ENCODE data around the gene C1GALT1C1.

The C1GALT1C1 gene

DNA sequence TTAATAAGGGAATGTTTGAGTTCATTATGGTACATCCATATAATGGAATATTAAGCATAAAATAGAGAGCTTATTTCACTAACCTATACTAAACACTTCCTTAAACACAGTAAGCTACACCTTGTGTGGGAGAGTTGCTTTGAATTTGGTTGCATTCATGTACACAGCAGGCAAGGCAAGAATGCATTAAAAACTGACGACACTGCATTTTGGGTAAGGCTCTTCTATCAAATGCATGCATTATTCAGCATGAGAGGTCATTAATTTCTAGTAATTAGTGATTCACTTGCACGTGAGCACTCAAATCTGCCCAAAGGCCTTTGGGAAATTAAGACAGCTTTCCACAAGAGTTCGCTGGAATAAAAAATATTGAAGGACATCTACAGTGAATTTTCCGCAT, 8.8 kb upstream of the C1GALT1C1 start:
- Histone ChIP-seq H3K9ac (no peak overlapping the region), H3K27me3 (ENCODE audit: control insufficient read depth, insufficient read depth, low read length) (no peaks in the 10 kb centered on the region), H2AFZ (no peak overlapping the region), H3K4me1 (no peaks in the 10 kb centered on the region), H3K79me2 (no peaks in the 10 kb centered on the region), H3K9me3 (ENCODE audit: control insufficient read depth, low read length) (no peaks in the 10 kb centered on the region), H3K4me3 (ENCODE audit: low read depth, low read length) (no peak overlapping the region), H3K4me2 (ENCODE audit: low read length) (no peak overlapping the region), H3K36me3 (ENCODE audit: control insufficient read depth, insufficient read depth, low read length) (no peaks in the 10 kb centered on the region), H3K27ac (no peak overlapping the region)
- TF ChIP-seq, protein P1, sequence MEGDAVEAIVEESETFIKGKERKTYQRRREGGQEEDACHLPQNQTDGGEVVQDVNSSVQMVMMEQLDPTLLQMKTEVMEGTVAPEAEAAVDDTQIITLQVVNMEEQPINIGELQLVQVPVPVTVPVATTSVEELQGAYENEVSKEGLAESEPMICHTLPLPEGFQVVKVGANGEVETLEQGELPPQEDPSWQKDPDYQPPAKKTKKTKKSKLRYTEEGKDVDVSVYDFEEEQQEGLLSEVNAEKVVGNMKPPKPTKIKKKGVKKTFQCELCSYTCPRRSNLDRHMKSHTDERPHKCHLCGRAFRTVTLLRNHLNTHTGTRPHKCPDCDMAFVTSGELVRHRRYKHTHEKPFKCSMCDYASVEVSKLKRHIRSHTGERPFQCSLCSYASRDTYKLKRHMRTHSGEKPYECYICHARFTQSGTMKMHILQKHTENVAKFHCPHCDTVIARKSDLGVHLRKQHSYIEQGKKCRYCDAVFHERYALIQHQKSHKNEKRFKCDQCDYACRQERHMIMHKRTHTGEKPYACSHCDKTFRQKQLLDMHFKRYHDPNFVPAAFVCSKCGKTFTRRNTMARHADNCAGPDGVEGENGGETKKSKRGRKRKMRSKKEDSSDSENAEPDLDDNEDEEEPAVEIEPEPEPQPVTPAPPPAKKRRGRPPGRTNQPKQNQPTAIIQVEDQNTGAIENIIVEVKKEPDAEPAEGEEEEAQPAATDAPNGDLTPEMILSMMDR (IDR thresholded peaks at IDR 0.05): no peak

DNA sequence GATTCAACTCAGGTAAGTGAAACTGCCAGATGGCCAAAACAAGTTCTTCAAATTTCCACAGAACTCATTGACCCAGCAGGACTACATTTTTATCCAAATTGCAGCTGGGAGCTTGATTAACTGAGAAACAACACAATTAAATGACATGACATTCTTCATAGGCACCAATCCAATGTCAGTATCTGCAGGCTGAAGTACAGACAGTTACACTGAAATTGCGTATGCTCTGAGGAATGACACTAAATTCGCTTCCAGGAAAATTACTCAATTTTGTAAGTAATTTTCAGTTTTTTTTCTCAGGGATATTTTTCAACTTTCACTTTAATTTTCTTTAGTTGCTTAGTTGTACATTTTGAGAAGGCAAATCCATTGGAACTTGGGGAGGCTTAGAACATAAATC, 4.5 kb downstream of the C1GALT1C1 start:
- no peaks in the 10 kb centered on the region for H3K9me3 ChIP-seq (ENCODE audit: control insufficient read depth, low read length)
- H3K27me3 ChIP-seq (ENCODE audit: control insufficient read depth, insufficient read depth, low read length): no peaks in the 10 kb centered on the region
- no peak overlapping the region for H3K9ac ChIP-seq
- no peak overlapping the region for H3K4me2 ChIP-seq (ENCODE audit: low read length)
- H3K79me2 ChIP-seq: no peaks in the 10 kb centered on the region
- no peak overlapping the region for H3K4me3 ChIP-seq (ENCODE audit: low read depth, low read length)
- H2AFZ ChIP-seq: no peak overlapping the region
- H3K36me3 ChIP-seq (ENCODE audit: control insufficient read depth, insufficient read depth, low read length): no peaks in the 10 kb centered on the region
- no peak overlapping the region for H3K27ac ChIP-seq
- TF ChIP-seq, protein P1 (IDR thresholded peaks at IDR 0.05): no peak
- H3K4me1 ChIP-seq: peaks cover 4% of the 10 kb centered on the region

DNA sequence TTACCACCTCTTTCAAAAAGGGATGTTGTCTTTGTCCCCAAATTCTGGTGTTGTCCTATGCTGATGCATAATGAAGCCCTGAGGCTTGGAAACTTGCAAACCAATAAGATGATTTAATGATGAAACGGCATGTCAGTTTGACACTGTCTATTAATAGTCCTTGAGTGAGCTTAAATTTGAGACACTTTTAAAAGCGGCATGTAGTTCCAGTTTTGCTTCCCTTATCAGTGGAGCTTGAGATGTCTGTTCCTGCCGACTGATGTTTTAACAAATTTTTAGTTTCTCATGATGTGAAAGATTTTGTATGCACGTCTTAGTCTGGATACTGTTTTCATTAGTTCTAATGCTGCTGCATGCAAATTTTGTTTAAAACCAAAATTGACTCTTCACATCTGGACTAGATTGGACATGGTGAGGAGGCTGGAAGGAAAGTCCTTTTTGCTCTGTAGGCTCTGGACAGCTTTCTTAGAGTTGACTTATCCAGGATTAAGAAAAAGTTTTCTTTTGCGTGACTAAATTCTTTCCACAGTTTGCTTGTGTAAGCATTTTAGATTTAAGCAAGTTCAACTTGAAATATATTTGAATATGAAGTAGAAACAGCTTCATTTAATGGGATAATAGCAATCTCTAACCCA, 11.7 kb downstream of the C1GALT1C1 start:
- Histone ChIP-seq H3K79me2 (no peaks in the 10 kb centered on the region), H3K27me3 (ENCODE audit: control insufficient read depth, insufficient read depth, low read length) (no peaks in the 10 kb centered on the region), H3K9me3 (ENCODE audit: control insufficient read depth, low read length) (no peaks in the 10 kb centered on the region), H3K27ac (no peak overlapping the region), H3K9ac (no peak overlapping the region), H3K4me1 (no peaks in the 10 kb centered on the region), H3K4me2 (ENCODE audit: low read length) (no peak overlapping the region), H3K4me3 (ENCODE audit: low read depth, low read length) (no peak overlapping the region), H3K36me3 (ENCODE audit: control insufficient read depth, insufficient read depth, low read length) (no peaks in the 10 kb centered on the region), H2AFZ (no peak overlapping the region)
- TF ChIP-seq, protein P1 (IDR thresholded peaks at IDR 0.05): no peak

DNA sequence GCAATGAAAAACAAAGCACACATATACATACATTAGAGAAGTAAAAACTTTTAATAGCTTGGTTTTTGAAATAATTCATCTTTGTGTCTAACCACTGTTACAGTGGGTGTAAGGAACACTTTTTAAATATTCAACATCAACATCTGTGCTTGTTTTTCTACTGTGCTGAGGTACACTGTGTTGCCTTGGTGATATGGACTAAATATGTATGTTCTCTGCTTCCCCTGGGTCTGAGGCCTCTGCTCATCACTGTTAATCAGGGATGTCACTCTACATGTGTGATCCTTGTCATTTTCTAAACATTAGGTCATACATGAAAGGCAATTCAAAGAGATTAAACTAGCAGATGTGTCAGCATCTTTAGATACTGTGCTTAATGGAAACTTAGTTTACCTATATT, 15.0 kb downstream of the C1GALT1C1 start:
- TF ChIP-seq, protein P1 (IDR thresholded peaks at IDR 0.05): no peak
- H3K4me1 ChIP-seq: no peaks in the 10 kb centered on the region
- no peak overlapping the region for H3K27ac ChIP-seq

DNA sequence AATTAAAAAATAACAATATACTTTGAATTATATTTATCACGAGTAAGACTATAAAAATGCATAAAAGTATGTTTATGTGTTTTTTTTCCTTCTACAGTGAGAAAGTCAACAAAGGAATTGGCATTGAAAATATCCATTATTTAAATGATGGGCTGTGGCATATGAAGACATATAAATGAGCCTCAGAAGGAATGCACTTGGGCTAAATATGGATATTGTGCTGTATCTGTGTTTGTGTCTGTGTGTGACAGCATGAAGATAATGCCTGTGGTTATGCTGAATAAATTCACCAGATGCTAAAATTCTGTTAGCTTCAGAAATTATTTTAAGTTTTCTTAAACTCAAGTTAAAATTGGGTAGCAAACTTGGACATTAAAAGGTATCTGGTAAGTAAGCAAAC, 17.8 kb downstream of the C1GALT1C1 start:
- H3K27me3 ChIP-seq (ENCODE audit: control insufficient read depth, insufficient read depth, low read length): no peaks in the 10 kb centered on the region
- no peaks in the 10 kb centered on the region for H3K4me1 ChIP-seq
- H3K9me3 ChIP-seq (ENCODE audit: control insufficient read depth, low read length): no peaks in the 10 kb centered on the region
- no peak overlapping the region for H3K4me2 ChIP-seq (ENCODE audit: low read length)
- TF ChIP-seq, protein P1 (IDR thresholded peaks at IDR 0.05): no peak
- H3K27ac ChIP-seq: no peak overlapping the region
- H2AFZ ChIP-seq: no peak overlapping the region
- no peaks in the 10 kb centered on the region for H3K79me2 ChIP-seq
- no peak overlapping the region for H3K9ac ChIP-seq
- no peaks in the 10 kb centered on the region for H3K36me3 ChIP-seq (ENCODE audit: control insufficient read depth, insufficient read depth, low read length)
- no peak overlapping the region for H3K4me3 ChIP-seq (ENCODE audit: low read depth, low read length)

More for the DNA sequence above, 15.0 kb downstream of the C1GALT1C1 start:
- Histone ChIP-seq H3K9ac (no peak overlapping the region), H3K4me2 (ENCODE audit: low read length) (no peak overlapping the region), H2AFZ (no peak overlapping the region), H3K79me2 (no peaks in the 10 kb centered on the region), H3K27me3 (ENCODE audit: control insufficient read depth, insufficient read depth, low read length) (no peaks in the 10 kb centered on the region), H3K36me3 (ENCODE audit: control insufficient read depth, insufficient read depth, low read length) (no peaks in the 10 kb centered on the region), H3K4me3 (ENCODE audit: low read depth, low read length) (no peak overlapping the region), H3K9me3 (ENCODE audit: control insufficient read depth, low read length) (no peaks in the 10 kb centered on the region)
